Mesendoderm (in vitro differentiated cells): ENCODE results near the gene C14orf93.

Source experiments
- DNase-seq: peaks from one replicate; pipeline ENCODE4 v3.0.0; 2013
- H2AK5ac ChIP-seq: 2 replicates; pipeline ENCODE4 v1.6.1; 2013; ENCODE audit warnings: low read length, inconsistent platforms
- H2BK120ac ChIP-seq: 2 replicates; pipeline ENCODE4 v1.6.1; 2013; ENCODE audit warnings: low read depth, mild to moderate bottlenecking, low read length, moderate library complexity, mixed read lengths
- H2BK15ac ChIP-seq: replicated peaks from 2 replicates; pipeline ENCODE4 v1.6.1; 2013; ENCODE audit warnings: low read depth, mild to moderate bottlenecking, moderate library complexity
- H2BK5ac ChIP-seq: 2 replicates; pipeline ENCODE4 v1.6.1; 2013; ENCODE audit warnings: low read length, inconsistent platforms
- H3K18ac ChIP-seq: 2 replicates; pipeline ENCODE4 v1.6.1; 2013; ENCODE audit warnings: mild to moderate bottlenecking, low read length, mixed read lengths
- H3K23ac ChIP-seq: one replicate; pipeline ENCODE4 v1.6.1; 2013; ENCODE audit warnings: low read length
- H3K27ac ChIP-seq: 2 replicates; pipeline ENCODE4 v1.5.1; 2013; ENCODE audit warnings: low read depth, mild to moderate bottlenecking, inconsistent platforms, low read length, moderate library complexity
- H3K27me3 ChIP-seq: 2 replicates; pipeline ENCODE4 v1.6.1; 2013; ENCODE audit warnings: low read length, control low read depth, mild to moderate bottlenecking, inconsistent platforms; ENCODE audit not compliant: insufficient read depth, poor library complexity
- H3K36me3 ChIP-seq: 2 replicates; pipeline ENCODE4 v1.6.1; 2013; ENCODE audit warnings: low read length, inconsistent platforms; ENCODE audit not compliant: control insufficient read depth, insufficient read depth
- H3K4ac ChIP-seq: one replicate; pipeline ENCODE4 v1.6.1; 2013; ENCODE audit warnings: low read depth, mild to moderate bottlenecking, low read length, moderate library complexity
- H3K4me1 ChIP-seq: 2 replicates; pipeline ENCODE4 v1.6.1; 2013; ENCODE audit warnings: low read depth, low read length, inconsistent platforms; ENCODE audit not compliant: control insufficient read depth
- H3K4me2 ChIP-seq: 2 replicates; pipeline ENCODE4 v1.6.1; 2013; ENCODE audit warnings: low read length
- H3K4me3 ChIP-seq: 2 replicates; pipeline ENCODE4 v1.5.1; 2013; ENCODE audit warnings: mild to moderate bottlenecking, low read length
- H3K56ac ChIP-seq: one replicate; pipeline ENCODE4 v1.6.1; 2013; ENCODE audit warnings: low read length
- H3K79me1 ChIP-seq: 2 replicates; pipeline ENCODE4 v1.6.1; 2013; ENCODE audit warnings: low read length, inconsistent platforms
- H3K79me2 ChIP-seq: 2 replicates; pipeline ENCODE4 v1.6.1; 2013; ENCODE audit warnings: mild to moderate bottlenecking, low read length; ENCODE audit not compliant: control insufficient read depth, insufficient read depth
- H3K9ac ChIP-seq: 2 replicates; pipeline ENCODE4 v1.6.1; 2013; ENCODE audit warnings: low read length, inconsistent platforms
- H4K5ac ChIP-seq: one replicate; pipeline ENCODE4 v1.6.1; 2013; ENCODE audit warnings: low read length
- H4K8ac ChIP-seq: one replicate; pipeline ENCODE4 v1.6.1; 2013; ENCODE audit warnings: low read depth, mild to moderate bottlenecking, control low read depth, low read length, moderate library complexity
- WGBS: extraction: QIAGEN DNeasy Blood & Tissue Kit; methylation state at CpG from one replicate; pipeline ENCODE4 v1.1.7; 2013; ENCODE audit warnings: low lambda C conversion rate, missing lambda C conversion rate; ENCODE audit not compliant: insufficient coverage; ENCODE audit errors: extremely low coverage; 5-methylcytosine and 5-hydroxymethylcytosine counted together

C14orf93 gene

GRCh38 chr14:23033801-23034497 is 24.0 kb upstream of the C14orf93 start:
- peak overlapping the region; percentile 90 for H2AK5ac ChIP-seq
- H2BK5ac ChIP-seq, result peak overlapping the region; percentile 93
- H3K79me2 ChIP-seq, result peaks cover 23% of the 10 kb centered on the region
- H3K27ac ChIP-seq, result peak overlapping the region; percentile 54
- H4K8ac ChIP-seq, result peak overlapping the region; percentile 90
- peak overlapping the region; percentile 66 for H3K23ac ChIP-seq
- H3K4me2 ChIP-seq, result peak overlapping the region; percentile 96
- peak overlapping the region; percentile 99 for H3K9ac ChIP-seq
- H3K27me3 ChIP-seq, result no peaks in the 10 kb centered on the region
- H3K18ac ChIP-seq, result peak overlapping the region; percentile 97
- peaks cover 10% of the 10 kb centered on the region for H3K79me1 ChIP-seq
- 100% methylated on average over 1 of the region's 17 CpGs for WGBS
- H3K4me3 ChIP-seq, result peak overlapping the region; percentile 94
- peak overlapping the region; percentile 99 for H3K4ac ChIP-seq
- no peak for DNase-seq
- H2BK15ac ChIP-seq, result no peak overlapping the region
- H2BK120ac ChIP-seq, result peak overlapping the region; percentile 68
- no peak overlapping the region for H4K5ac ChIP-seq
- H3K36me3 ChIP-seq, result peaks cover 7% of the 10 kb centered on the region
- H3K56ac ChIP-seq, result peak overlapping the region; percentile 98
- H3K4me1 ChIP-seq, result peaks cover 2% of the 10 kb centered on the region

GRCh38 chr14:23033251-23033727 is 23.3 kb upstream of the C14orf93 start:
- H3K27ac ChIP-seq, result no peak overlapping the region
- DNase-seq, result no peak
- no CpG with 5 or more reads among the region's 10 CpGs for WGBS

GRCh38 chr14:23030936-23031335 is 21.0 kb upstream of the C14orf93 start:
- Histone ChIP-seq H3K4me3 (no peak overlapping the region), H4K8ac (no peak overlapping the region), H2AK5ac (no peak overlapping the region), H3K4me1 (peaks cover 4% of the 10 kb centered on the region), H4K5ac (no peak overlapping the region), H3K36me3 (peaks cover 11% of the 10 kb centered on the region), H3K18ac (no peak overlapping the region), H3K4ac (no peak overlapping the region), H3K9ac (no peak overlapping the region), H3K79me2 (peaks cover 28% of the 10 kb centered on the region), H3K4me2 (no peak overlapping the region), H2BK120ac (no peak overlapping the region), H2BK15ac (no peak overlapping the region), H3K27ac (no peak overlapping the region), H3K56ac (no peak overlapping the region), H3K23ac (no peak overlapping the region), H2BK5ac (no peak overlapping the region), H3K79me1 (peaks cover 14% of the 10 kb centered on the region), H3K27me3 (no peaks in the 10 kb centered on the region)
- no peak for DNase-seq
- no CpG with 5 or more reads among the region's 4 CpGs for WGBS

More at GRCh38 chr14:23033251-23033727, 23.3 kb upstream of the C14orf93 start:
- no peak overlapping the region for H4K8ac ChIP-seq
- H3K36me3 ChIP-seq, result peaks cover 10% of the 10 kb centered on the region
- no peak overlapping the region for H3K23ac ChIP-seq
- H3K4me2 ChIP-seq, result peak overlapping the region; percentile 96
- peaks cover 26% of the 10 kb centered on the region for H3K79me2 ChIP-seq
- no peak overlapping the region for H2BK15ac ChIP-seq
- H3K56ac ChIP-seq, result peak overlapping the region; percentile 98
- H3K4me3 ChIP-seq, result no peak overlapping the region
- H2BK120ac ChIP-seq, result no peak overlapping the region
- H4K5ac ChIP-seq, result no peak overlapping the region
- no peaks in the 10 kb centered on the region for H3K27me3 ChIP-seq
- no peak overlapping the region for H2AK5ac ChIP-seq
- peaks cover 14% of the 10 kb centered on the region for H3K79me1 ChIP-seq
- H3K4ac ChIP-seq, result no peak overlapping the region
- no peak overlapping the region for H3K18ac ChIP-seq
- H2BK5ac ChIP-seq, result no peak overlapping the region
- H3K9ac ChIP-seq, result peak overlapping the region; percentile 99
- H3K4me1 ChIP-seq, result peaks cover 2% of the 10 kb centered on the region

- Histone ChIP-seq H3K9ac (no peak overlapping the region), H4K5ac (no peak overlapping the region), H3K18ac (no peak overlapping the region), H3K79me1 (peaks cover 15% of the 10 kb centered on the region), H4K8ac (no peak overlapping the region), H3K4me3 (no peak overlapping the region), H3K4me1 (peaks cover 15% of the 10 kb centered on the region), H2BK5ac (no peak overlapping the region), H3K23ac (no peak overlapping the region), H3K36me3 (peaks cover 12% of the 10 kb centered on the region), H3K79me2 (peaks cover 20% of the 10 kb centered on the region), H2BK120ac (no peak overlapping the region), H3K56ac (no peak overlapping the region), H2AK5ac (no peak overlapping the region), H3K4me2 (no peak overlapping the region), H2BK15ac (no peak overlapping the region), H3K27ac (no peak overlapping the region), H3K27me3 (no peaks in the 10 kb centered on the region), H3K4ac (no peak overlapping the region)
- WGBS, result no CpG with 5 or more reads among the region's 2 CpGs
- no peak for DNase-seq
Observed at GRCh38 chr14:23028799-23029198, 18.9 kb upstream of the C14orf93 start.

- H3K27ac ChIP-seq, result peak overlapping the region; percentile 10
- no peak overlapping the region for H2AK5ac ChIP-seq
- H2BK15ac ChIP-seq, result no peak overlapping the region
- no peak overlapping the region for H3K9ac ChIP-seq
- H3K56ac ChIP-seq, result peak overlapping the region; percentile 34
- WGBS, result no CpG with 5 or more reads among the region's 4 CpGs
- no peak overlapping the region for H3K18ac ChIP-seq
- H3K4ac ChIP-seq, result no peak overlapping the region
- H3K4me2 ChIP-seq, result no peak overlapping the region
- DNase-seq, result peak; percentile 59
- no peak overlapping the region for H2BK5ac ChIP-seq
- peaks cover 5% of the 10 kb centered on the region for H3K79me1 ChIP-seq
- no peak overlapping the region for H4K5ac ChIP-seq
- H3K36me3 ChIP-seq, result peaks cover 7% of the 10 kb centered on the region
- H3K4me1 ChIP-seq, result peaks cover 32% of the 10 kb centered on the region
- H3K27me3 ChIP-seq, result no peaks in the 10 kb centered on the region
- no peak overlapping the region for H3K23ac ChIP-seq
- H2BK120ac ChIP-seq, result no peak overlapping the region
- no peak overlapping the region for H4K8ac ChIP-seq
- H3K79me2 ChIP-seq, result peaks cover 9% of the 10 kb centered on the region
- H3K4me3 ChIP-seq, result no peak overlapping the region
Observed at GRCh38 chr14:23025151-23025814, 15.3 kb upstream of the C14orf93 start.
